Sigmoid colon (tissue), 7 donors: Measurements from ENCODE around the gene GPC6. TPM values are rescaled to one million over a fixed set of nuclear protein-coding genes. Genes with fewer than 3 reads are reported as not detected.
A peak's percentile ranks its signal among the peaks of the same experiment; 100 is the strongest.

ENCODE experiments used
- DNase-seq: peaks from one replicate; pipeline ENCODE4 v3.0.0-alpha.2; 2019
- H3K27ac ChIP-seq, 4 donors: fragments of 200-600 bp; sonication (generic); one replicate each; pipeline ENCODE4 v1.5.1; 2016 to 2019; ENCODE audit warnings: mild to moderate bottlenecking in 1 of 4
- H3K27me3 ChIP-seq, 3 donors: fragments of 200-600 bp; sonication (generic); one replicate each; pipeline ENCODE4 v1.5.1; 2019; ENCODE audit warnings: mild to moderate bottlenecking in 1 of 3
- H3K36me3 ChIP-seq, 4 donors: fragments of 200-600 bp; sonication (generic); one replicate each; pipeline ENCODE4 v1.5.1; 2016 to 2019
- H3K4me1 ChIP-seq, 4 donors: fragments of 200-600 bp; sonication (generic); one replicate each; pipeline ENCODE4 v1.5.1; 2017 to 2019
- H3K4me3 ChIP-seq, 4 donors: fragments of 200-600 bp; sonication (generic); one replicate each; pipeline ENCODE4 v1.5.1; 2017 to 2019; ENCODE audit warnings: mild to moderate bottlenecking in 2 of 4, moderate library complexity in 1 of 4
- H3K9me3 ChIP-seq, 4 donors: fragments of 200-600 bp in 3 of 4; sonication (generic) in 3 of 4; one replicate each; pipeline versions ENCODE4 v1.5.1 to v1.6.1; 2013 to 2019
- EP300 ChIP-seq, 4 donors: sonication (generic); formaldehyde crosslinking; IDR thresholded peaks; one replicate each; pipeline ENCODE4 v1.6.1; 2017; ENCODE audit warnings: antibody characterized with exemption in 4 of 4
- POLR2A ChIP-seq, 2 donors: fragments of 450-650 bp; IDR thresholded peaks; one replicate each; pipeline ENCODE4 v1.6.1; 2016; ENCODE audit warnings: antibody characterized with exemption in 2 of 2, mild to moderate bottlenecking in 2 of 2, moderate library complexity in 2 of 2
- POLR2AphosphoS5 ChIP-seq, 4 donors: sonication (generic); formaldehyde crosslinking; IDR thresholded peaks; one replicate each; pipeline ENCODE4 v1.6.1; 2017; ENCODE audit warnings: antibody characterized with exemption in 4 of 4
- WGBS, 2 donors: extraction: QIAGEN DNeasy Blood & Tissue Kit; methylation state at CpG; one replicate each; pipeline ENCODE4 v1.1.7; 2013; 5-methylcytosine and 5-hydroxymethylcytosine counted together
- intact Hi-C: fragments of 100-400 bp; cut with DNase I; formaldehyde crosslinking; loops from one replicate; pipeline ENCODE4 v1.15.1; 2023
- polyA plus RNA-seq, 3 donors: library from polyadenylated mRNA; stranded (reverse); fragments of 200-250 nt; gene quantifications; one replicate each; pipeline ENCODE4 v1.2.3, GENCODE V29; 2013
- total RNA-seq, 4 donors: library from RNA; depleted of rRNA; stranded (reverse); fragments of >200 nt; gene quantifications; one replicate each; pipeline ENCODE4 v1.1.0, GENCODE V29; 2016
- TF ChIP-seq, protein P1 (sequence below), 4 experiments: fragments of 450-650 bp in 3 of 4; fragments of 200-600 bp in 1 of 4; IDR thresholded peaks; one replicate each; pipeline ENCODE4 v1.5.1; 2016 to 2019; ENCODE audit warnings: antibody characterized with exemption in 4 of 4, mild to moderate bottlenecking in 3 of 4, moderate library complexity in 2 of 4
- donor health status: healthy with polysubstance abuse.
- donor health status: Bipolar disorder and iron deficiency.
- donor health status: healthy.

Gene GPC6
- total and polyA plus RNA-seq, 7 donors, result 0.23 to 27.5 (median 14.4) TPM

- no peak for TF ChIP-seq POLR2AphosphoS5 (IDR thresholded peaks at IDR 0.05)
- TF ChIP-seq, protein P1, sequence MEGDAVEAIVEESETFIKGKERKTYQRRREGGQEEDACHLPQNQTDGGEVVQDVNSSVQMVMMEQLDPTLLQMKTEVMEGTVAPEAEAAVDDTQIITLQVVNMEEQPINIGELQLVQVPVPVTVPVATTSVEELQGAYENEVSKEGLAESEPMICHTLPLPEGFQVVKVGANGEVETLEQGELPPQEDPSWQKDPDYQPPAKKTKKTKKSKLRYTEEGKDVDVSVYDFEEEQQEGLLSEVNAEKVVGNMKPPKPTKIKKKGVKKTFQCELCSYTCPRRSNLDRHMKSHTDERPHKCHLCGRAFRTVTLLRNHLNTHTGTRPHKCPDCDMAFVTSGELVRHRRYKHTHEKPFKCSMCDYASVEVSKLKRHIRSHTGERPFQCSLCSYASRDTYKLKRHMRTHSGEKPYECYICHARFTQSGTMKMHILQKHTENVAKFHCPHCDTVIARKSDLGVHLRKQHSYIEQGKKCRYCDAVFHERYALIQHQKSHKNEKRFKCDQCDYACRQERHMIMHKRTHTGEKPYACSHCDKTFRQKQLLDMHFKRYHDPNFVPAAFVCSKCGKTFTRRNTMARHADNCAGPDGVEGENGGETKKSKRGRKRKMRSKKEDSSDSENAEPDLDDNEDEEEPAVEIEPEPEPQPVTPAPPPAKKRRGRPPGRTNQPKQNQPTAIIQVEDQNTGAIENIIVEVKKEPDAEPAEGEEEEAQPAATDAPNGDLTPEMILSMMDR (IDR thresholded peaks at IDR 0.05), result no peak
- no peak for TF ChIP-seq EP300 (IDR thresholded peaks at IDR 0.05)
- TF ChIP-seq POLR2A (IDR thresholded peaks at IDR 0.05), result no peak
- Histone ChIP-seq H3K9me3 (no peaks in the 10 kb centered on the region), H3K27ac (no peak overlapping the region), H3K36me3 (no peaks in the 10 kb centered on the region), H3K4me3 (no peak overlapping the region), H3K27me3 (no peaks in the 10 kb centered on the region), H3K4me1 (peaks cover 0 to 9% (median 4%) of the 10 kb centered on the region in 4 donors)
- intact Hi-C loops, result no loop called here
- WGBS, 2 donors, result 84 to 85% methylated on average over 1 of the region's 1 CpG
- DNase-seq, result no peak
Measured at GRCh38 chr13:93953841-93954240, 727.2 kb downstream of the GPC6 start.

DNA sequence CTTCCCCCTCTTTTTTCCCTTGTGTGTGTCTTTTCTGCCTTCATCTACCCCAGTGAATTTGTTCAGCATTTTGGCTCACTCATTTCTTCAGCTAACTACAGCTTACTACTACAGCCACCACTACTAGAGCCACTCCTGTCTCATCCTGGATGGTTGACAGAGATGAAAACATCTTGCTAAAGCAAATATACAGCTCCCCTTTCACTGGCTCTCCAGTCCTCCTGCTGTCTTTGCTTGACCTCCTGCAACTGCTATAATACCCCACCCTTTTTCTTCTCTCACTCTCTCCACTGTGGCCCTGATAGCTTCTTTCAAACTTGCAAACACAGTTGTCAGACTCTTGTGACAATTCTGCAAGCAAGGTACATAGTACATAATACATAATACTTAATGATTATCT, 729.3 kb downstream of the GPC6 start:
- H3K4me1 ChIP-seq, result peaks cover 0 to 6% (median 3%) of the 10 kb centered on the region in 4 donors
- no peaks in the 10 kb centered on the region for H3K27me3 ChIP-seq
- intact Hi-C loops, result no loop called here
- no peak for DNase-seq
- H3K36me3 ChIP-seq, result no peaks in the 10 kb centered on the region
- no peak overlapping the region for H3K4me3 ChIP-seq
- peak overlapping the region in 1 of 4 donors; percentile 14 for H3K27ac ChIP-seq
- TF ChIP-seq, protein P1 (IDR thresholded peaks at IDR 0.05), result no peak
- TF ChIP-seq EP300 (IDR thresholded peaks at IDR 0.05), result no peak
- no peak for TF ChIP-seq POLR2AphosphoS5 (IDR thresholded peaks at IDR 0.05)
- TF ChIP-seq POLR2A (IDR thresholded peaks at IDR 0.05), result no peak
- H3K9me3 ChIP-seq, result no peaks in the 10 kb centered on the region

- 73 to 81% methylated on average over 2 of the region's 2 CpGs for WGBS, 2 donors
- TF ChIP-seq POLR2AphosphoS5 (IDR thresholded peaks at IDR 0.05) (no peak), POLR2A (IDR thresholded peaks at IDR 0.05) (no peak), EP300 (IDR thresholded peaks at IDR 0.05) (no peak)
- TF ChIP-seq, protein P1 (IDR thresholded peaks at IDR 0.05), result no peak
- DNase-seq, result no peak
- Histone ChIP-seq H3K4me1 (peaks cover 0 to 6% (median 3%) of the 10 kb centered on the region in 4 donors), H3K4me3 (no peak overlapping the region), H3K36me3 (no peaks in the 10 kb centered on the region), H3K27ac (peak overlapping the region in 1 of 4 donors; percentile 13), H3K27me3 (no peaks in the 10 kb centered on the region), H3K9me3 (no peaks in the 10 kb centered on the region)
- intact Hi-C loops, result no loop called here
Measured at GRCh38 chr13:93956426-93956825, 729.8 kb downstream of the GPC6 start.

DNA sequence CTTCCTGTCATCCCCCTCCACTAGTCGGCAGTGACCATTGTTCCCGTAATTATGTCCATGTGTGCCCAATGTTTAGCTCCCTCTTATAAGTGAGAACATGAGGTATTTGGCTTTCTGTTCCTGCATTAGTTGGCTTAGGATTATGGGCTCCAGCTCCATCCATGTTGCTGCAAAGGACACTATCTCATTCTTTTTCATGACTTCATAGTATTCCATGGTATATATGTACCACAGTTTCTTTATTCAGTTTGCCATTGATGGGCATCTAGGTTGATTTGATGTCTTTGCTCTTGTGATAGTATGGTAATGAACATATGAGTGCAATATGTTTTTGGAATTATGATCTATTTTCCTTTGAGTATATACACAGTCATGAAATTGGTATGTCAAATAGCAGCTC, 730.8 kb downstream of the GPC6 start:
- intact Hi-C loops, result no loop called here
- H3K4me3 ChIP-seq, result no peak overlapping the region
- H3K36me3 ChIP-seq, result no peaks in the 10 kb centered on the region
- DNase-seq, result no peak
- no peaks in the 10 kb centered on the region for H3K27me3 ChIP-seq
- no peaks in the 10 kb centered on the region for H3K9me3 ChIP-seq
- TF ChIP-seq EP300 (IDR thresholded peaks at IDR 0.05) (no peak), POLR2A (IDR thresholded peaks at IDR 0.05) (no peak), POLR2AphosphoS5 (IDR thresholded peaks at IDR 0.05) (no peak)
- TF ChIP-seq, protein P1 (IDR thresholded peaks at IDR 0.05), result no peak
- H3K4me1 ChIP-seq, result peaks cover 0 to 6% (median 3%) of the 10 kb centered on the region in 4 donors
- WGBS, 2 donors, result 98 to 100% methylated on average over 2 of the region's 2 CpGs
- H3K27ac ChIP-seq, result no peak overlapping the region
